ENCODE measurements around the gene NQO2. TPM values are rescaled to one million over a fixed set of nuclear protein-coding genes. Genes with fewer than 3 reads are reported as not detected.

Gene NQO2
- total RNA-seq, 1 donor from 2014 or later = 28.1 TPM

- no peaks in the 10 kb centered on the region for H3K9me3 Mint-ChIP-seq (ENCODE audit: unreplicated experiment)
- no peak overlapping the region for H3K4me3 Mint-ChIP-seq (ENCODE audit: unreplicated experiment)
- no peak overlapping the region for H3K27ac Mint-ChIP-seq (ENCODE audit: unreplicated experiment)
- no peak for TF ChIP-seq CTCF (IDR thresholded peaks at IDR 0.05; ENCODE audit: partially characterized antibody, unreplicated experiment)
- no peaks in the 10 kb centered on the region for H3K36me3 Mint-ChIP-seq (ENCODE audit: unreplicated experiment)
- no peak for DNase-seq
- peaks cover 10% of the 10 kb centered on the region for H3K4me1 Mint-ChIP-seq (ENCODE audit: low read depth, unreplicated experiment)
- peaks cover 5% of the 10 kb centered on the region for H3K27me3 Mint-ChIP-seq (ENCODE audit: unreplicated experiment)
These were observed 35.9 kb upstream of the NQO2 start for GRCh38 chr6:2963756-2964155.

DNA sequence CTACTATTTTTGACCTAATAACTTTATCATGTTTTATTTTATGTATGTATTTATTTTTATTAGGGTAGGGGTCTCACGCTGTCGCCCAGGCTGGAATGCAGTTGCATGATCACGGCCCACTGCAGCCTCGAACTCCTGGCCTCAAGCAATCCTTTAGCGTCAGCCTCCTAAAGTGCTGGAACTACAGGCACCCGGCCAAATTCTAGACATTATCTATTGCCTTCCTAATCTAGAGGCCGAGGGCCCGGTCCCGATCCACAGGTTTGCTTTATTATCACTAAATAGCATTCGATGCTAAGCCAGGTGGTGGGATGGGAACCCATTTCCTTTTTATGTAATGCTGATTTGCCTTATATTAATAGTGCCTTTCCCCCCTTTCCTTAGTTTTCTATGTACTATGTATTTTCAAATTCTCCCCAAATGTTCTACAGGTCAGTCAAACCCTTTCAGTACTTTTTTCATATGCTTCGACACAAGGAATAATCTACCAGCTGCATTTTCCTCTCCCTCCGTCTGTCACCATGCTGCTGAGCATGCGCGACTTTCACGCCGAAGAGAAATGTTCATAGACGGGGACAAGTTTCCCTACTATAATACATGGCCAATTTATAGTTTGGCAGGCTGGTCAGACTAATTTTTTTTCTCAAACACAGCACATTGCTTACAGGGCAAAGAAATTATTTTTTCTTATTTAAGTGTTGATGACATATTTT is 34.7 kb upstream of the NQO2 start:
- no peak for TF ChIP-seq CTCF (IDR thresholded peaks at IDR 0.05; ENCODE audit: partially characterized antibody, unreplicated experiment)
- DNase-seq = no peak
- Mint-ChIP-seq H3K4me1 (ENCODE audit: low read depth, unreplicated experiment) (peaks cover 10% of the 10 kb centered on the region), H3K36me3 (ENCODE audit: unreplicated experiment) (no peaks in the 10 kb centered on the region), H3K27me3 (ENCODE audit: unreplicated experiment) (peaks cover 5% of the 10 kb centered on the region), H3K27ac (ENCODE audit: unreplicated experiment) (no peak overlapping the region), H3K9me3 (ENCODE audit: unreplicated experiment) (no peaks in the 10 kb centered on the region), H3K4me3 (ENCODE audit: unreplicated experiment) (no peak overlapping the region)

- TF ChIP-seq CTCF (IDR thresholded peaks at IDR 0.05; ENCODE audit: partially characterized antibody, unreplicated experiment) = no peak
- H3K4me1 Mint-ChIP-seq (ENCODE audit: low read depth, unreplicated experiment) = peaks cover 10% of the 10 kb centered on the region
- no peak overlapping the region for H3K4me3 Mint-ChIP-seq (ENCODE audit: unreplicated experiment)
- H3K9me3 Mint-ChIP-seq (ENCODE audit: unreplicated experiment) = no peaks in the 10 kb centered on the region
- no peak overlapping the region for H3K27ac Mint-ChIP-seq (ENCODE audit: unreplicated experiment)
- no peaks in the 10 kb centered on the region for H3K36me3 Mint-ChIP-seq (ENCODE audit: unreplicated experiment)
- no peak for DNase-seq
- H3K27me3 Mint-ChIP-seq (ENCODE audit: unreplicated experiment) = peaks cover 5% of the 10 kb centered on the region
These were observed 33.3 kb upstream of the NQO2 start for GRCh38 chr6:2966347-2966746.

DNA sequence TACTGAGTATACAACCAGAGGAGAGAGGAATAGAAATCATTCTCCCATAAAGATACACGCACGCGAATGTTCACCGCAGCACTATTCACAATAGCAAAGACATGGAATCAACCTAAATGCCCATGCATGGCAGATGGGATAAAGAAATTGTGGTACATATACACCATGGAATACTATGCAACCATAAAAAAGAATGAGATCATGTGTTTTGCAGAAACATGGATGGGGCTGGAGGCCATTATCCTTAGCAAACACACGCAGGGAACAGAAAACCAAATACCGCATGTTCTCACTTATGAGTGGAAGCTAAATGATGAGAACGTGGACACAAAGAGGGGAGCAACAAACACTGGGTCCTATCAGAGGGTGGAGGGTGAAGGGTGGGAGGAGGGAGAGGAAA is 31.8 kb upstream of the NQO2 start:
- H3K36me3 Mint-ChIP-seq (ENCODE audit: unreplicated experiment) = no peaks in the 10 kb centered on the region
- H3K4me1 Mint-ChIP-seq (ENCODE audit: low read depth, unreplicated experiment) = peaks cover 5% of the 10 kb centered on the region
- no peak for TF ChIP-seq CTCF (IDR thresholded peaks at IDR 0.05; ENCODE audit: partially characterized antibody, unreplicated experiment)
- no peak overlapping the region for H3K27ac Mint-ChIP-seq (ENCODE audit: unreplicated experiment)
- peaks cover 2% of the 10 kb centered on the region for H3K9me3 Mint-ChIP-seq (ENCODE audit: unreplicated experiment)
- no peak overlapping the region for H3K4me3 Mint-ChIP-seq (ENCODE audit: unreplicated experiment)
- no peak for DNase-seq
- peaks cover 7% of the 10 kb centered on the region for H3K27me3 Mint-ChIP-seq (ENCODE audit: unreplicated experiment)

DNA sequence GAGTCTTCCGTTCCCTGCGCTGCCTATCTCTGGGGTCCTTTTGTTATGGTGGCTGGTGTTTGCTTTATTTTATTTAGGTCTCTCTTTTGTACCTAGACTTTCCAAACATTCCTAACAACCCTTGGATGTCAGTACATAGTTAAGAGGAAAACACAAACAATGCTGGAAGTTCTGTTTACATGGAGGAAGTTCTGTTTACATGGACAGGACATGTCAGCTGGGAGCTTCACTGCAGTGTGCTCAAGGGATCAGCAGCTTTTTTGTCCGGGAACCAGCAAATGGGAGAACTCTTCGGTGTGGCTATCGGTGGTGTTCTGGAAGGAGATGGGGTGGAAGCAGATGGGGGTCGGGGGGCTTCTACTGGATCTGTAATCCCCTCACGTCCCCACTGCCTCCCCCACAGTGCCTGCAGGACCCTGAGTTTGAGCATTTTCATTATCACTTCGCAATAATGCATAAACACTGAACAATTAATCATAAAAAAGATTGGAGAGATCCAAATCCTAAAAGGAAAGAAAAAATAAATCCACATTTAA is 31.0 kb upstream of the NQO2 start:
- H3K27ac Mint-ChIP-seq (ENCODE audit: unreplicated experiment) = no peak overlapping the region
- peaks cover 2% of the 10 kb centered on the region for H3K9me3 Mint-ChIP-seq (ENCODE audit: unreplicated experiment)
- H3K27me3 Mint-ChIP-seq (ENCODE audit: unreplicated experiment) = peaks cover 7% of the 10 kb centered on the region
- no peak for DNase-seq
- peaks cover 2% of the 10 kb centered on the region for H3K4me1 Mint-ChIP-seq (ENCODE audit: low read depth, unreplicated experiment)
- no peak for TF ChIP-seq CTCF (IDR thresholded peaks at IDR 0.05; ENCODE audit: partially characterized antibody, unreplicated experiment)
- no peak overlapping the region for H3K4me3 Mint-ChIP-seq (ENCODE audit: unreplicated experiment)
- H3K36me3 Mint-ChIP-seq (ENCODE audit: unreplicated experiment) = no peaks in the 10 kb centered on the region

Data from glutamatergic neuron (in vitro differentiated cells).